Upper lobe of left lung (tissue), 4 donors: ENCODE measurements around the gene BDNF.

ENCODE experiments used
- EP300 ChIP-seq, 4 donors: sonication (generic); formaldehyde crosslinking; IDR thresholded peaks; one replicate each; pipeline ENCODE4 v1.5.1; 2017; ENCODE audit warnings: antibody characterized with exemption in 4 of 4, control low read depth in 2 of 4
- POLR2A ChIP-seq, 4 donors: fragments of 450-650 bp; IDR thresholded peaks; one replicate each; pipeline ENCODE4 v1.5.1; 2016 to 2017; ENCODE audit warnings: antibody characterized with exemption in 4 of 4, mild to moderate bottlenecking in 2 of 4
- POLR2AphosphoS5 ChIP-seq, 2 donors: sonication (generic); formaldehyde crosslinking; IDR thresholded peaks; one replicate each; pipeline ENCODE4 v1.5.1; 2017; ENCODE audit warnings: antibody characterized with exemption in 2 of 2
- TF ChIP-seq, protein P1 (sequence below), 6 experiments: fragments of 450-650 bp in 4 of 6; fragments of 200-600 bp in 2 of 6; sonication (generic) in 2 of 6; IDR thresholded peaks; one replicate each; pipeline ENCODE4 v1.5.1; 2016 to 2019; ENCODE audit warnings: antibody characterized with exemption in 6 of 6

DNA sequence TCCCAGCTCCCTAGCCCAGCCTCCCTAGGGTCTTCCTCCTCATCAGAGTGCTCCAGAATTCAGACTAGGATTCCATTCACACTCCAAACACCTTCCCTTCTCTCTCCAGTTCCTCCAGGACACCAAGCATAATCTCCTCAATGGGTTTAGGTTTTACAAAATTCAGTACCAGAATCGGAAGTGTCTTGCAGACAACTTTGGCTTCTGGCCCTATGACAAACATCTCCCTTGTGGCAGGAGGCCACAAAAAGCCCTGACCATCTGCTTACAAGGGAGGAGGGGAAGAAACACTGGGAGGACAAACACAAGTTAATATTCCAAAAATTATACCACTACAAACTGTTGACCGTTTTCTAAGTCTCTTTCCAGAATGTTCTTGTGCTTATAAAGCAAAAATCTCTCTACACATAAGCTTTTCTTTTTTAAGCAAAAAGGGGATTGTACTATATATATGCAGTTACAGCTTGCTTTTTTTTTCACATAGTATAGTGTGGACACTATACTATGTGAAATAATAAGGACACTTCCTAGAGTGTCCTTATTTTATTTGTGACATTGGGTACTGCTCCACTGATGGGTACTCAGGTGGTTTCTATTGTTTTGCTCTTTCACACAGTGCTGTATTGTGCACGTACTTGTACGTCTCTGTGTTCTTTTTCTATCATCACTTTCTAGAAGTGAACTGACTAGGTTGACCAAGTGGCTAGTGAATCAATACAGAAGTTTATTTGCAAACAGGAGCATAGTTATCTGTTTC, 78.7 kb downstream of the BDNF start:
- TF ChIP-seq, protein P1, sequence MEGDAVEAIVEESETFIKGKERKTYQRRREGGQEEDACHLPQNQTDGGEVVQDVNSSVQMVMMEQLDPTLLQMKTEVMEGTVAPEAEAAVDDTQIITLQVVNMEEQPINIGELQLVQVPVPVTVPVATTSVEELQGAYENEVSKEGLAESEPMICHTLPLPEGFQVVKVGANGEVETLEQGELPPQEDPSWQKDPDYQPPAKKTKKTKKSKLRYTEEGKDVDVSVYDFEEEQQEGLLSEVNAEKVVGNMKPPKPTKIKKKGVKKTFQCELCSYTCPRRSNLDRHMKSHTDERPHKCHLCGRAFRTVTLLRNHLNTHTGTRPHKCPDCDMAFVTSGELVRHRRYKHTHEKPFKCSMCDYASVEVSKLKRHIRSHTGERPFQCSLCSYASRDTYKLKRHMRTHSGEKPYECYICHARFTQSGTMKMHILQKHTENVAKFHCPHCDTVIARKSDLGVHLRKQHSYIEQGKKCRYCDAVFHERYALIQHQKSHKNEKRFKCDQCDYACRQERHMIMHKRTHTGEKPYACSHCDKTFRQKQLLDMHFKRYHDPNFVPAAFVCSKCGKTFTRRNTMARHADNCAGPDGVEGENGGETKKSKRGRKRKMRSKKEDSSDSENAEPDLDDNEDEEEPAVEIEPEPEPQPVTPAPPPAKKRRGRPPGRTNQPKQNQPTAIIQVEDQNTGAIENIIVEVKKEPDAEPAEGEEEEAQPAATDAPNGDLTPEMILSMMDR (IDR thresholded peaks at IDR 0.05), result no peak
- TF ChIP-seq POLR2A (IDR thresholded peaks at IDR 0.05) (no peak), POLR2AphosphoS5 (IDR thresholded peaks at IDR 0.05) (no peak), EP300 (IDR thresholded peaks at IDR 0.05) (no peak)
